Stimulated activated CD4-positive, alpha-beta T cell treated with anti-CD3 and anti-CD28 coated beads, Interleukin-12 subunit alpha, Interleukin-12 subunit beta, amount 100 ng/mL, for 4 hours (primary cell): ENCODE data around the gene ITGA3.

Experiments
- DNase-seq: peaks from one replicate; pipeline ENCODE4 v3.0.0-alpha.2; 2020

ITGA3 gene

DNA sequence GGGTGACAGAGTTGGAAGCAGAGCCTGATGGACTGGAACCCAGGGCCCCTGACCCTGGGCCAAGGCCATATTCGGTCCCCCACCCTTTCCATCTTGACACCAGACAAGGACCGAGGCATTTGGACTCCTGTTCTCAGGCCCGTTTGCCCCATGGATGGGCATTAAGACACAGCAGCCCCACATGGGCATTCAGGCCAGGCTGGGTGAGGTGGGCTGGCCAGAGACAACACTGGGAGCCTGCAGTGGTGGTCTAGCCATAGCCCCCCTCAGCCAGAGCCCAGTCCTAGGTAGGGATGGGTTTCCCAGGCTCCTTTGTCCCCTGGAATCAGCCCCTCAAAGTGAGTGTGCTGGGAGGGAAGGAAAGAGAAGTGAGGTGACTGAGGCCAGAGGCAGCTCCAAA lies 40.8 kb downstream of the ITGA3 start:
- no peak for DNase-seq

- no peak for DNase-seq
Observed at GRCh38 chr17:50097455-50097854, 41.5 kb downstream of the ITGA3 start.

- DNase-seq: no peak
Observed at GRCh38 chr17:50097926-50098325, 42.0 kb downstream of the ITGA3 start.

DNA sequence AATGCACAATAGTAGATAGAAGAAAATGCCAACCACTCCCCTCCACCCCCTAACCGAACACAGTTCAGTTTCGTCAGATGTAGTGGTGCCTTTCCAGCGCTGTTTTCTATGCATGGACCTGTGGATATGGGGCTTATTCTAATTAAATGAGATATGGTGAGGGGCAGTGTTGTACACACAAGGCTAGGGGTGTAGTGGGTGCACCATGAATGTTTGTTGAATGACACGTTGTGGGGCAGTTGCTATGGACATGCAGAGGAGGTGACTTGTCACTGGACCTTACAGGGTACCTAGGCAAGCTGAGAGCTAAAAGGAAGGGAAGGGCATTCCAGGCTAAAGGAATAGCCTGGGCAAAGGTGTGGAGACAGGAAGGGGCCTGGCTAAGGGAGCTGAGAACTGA lies 42.7 kb downstream of the ITGA3 start:
- DNase-seq: no peak

GRCh38 chr17:50099003-50099402 lies 43.1 kb downstream of the ITGA3 start:
- DNase-seq: no peak

GRCh38 chr17:50100480-50100883 lies 44.6 kb downstream of the ITGA3 start:
- no peak for DNase-seq

GRCh38 chr17:50100921-50101345 lies 45.0 kb downstream of the ITGA3 start:
- no peak for DNase-seq

DNA sequence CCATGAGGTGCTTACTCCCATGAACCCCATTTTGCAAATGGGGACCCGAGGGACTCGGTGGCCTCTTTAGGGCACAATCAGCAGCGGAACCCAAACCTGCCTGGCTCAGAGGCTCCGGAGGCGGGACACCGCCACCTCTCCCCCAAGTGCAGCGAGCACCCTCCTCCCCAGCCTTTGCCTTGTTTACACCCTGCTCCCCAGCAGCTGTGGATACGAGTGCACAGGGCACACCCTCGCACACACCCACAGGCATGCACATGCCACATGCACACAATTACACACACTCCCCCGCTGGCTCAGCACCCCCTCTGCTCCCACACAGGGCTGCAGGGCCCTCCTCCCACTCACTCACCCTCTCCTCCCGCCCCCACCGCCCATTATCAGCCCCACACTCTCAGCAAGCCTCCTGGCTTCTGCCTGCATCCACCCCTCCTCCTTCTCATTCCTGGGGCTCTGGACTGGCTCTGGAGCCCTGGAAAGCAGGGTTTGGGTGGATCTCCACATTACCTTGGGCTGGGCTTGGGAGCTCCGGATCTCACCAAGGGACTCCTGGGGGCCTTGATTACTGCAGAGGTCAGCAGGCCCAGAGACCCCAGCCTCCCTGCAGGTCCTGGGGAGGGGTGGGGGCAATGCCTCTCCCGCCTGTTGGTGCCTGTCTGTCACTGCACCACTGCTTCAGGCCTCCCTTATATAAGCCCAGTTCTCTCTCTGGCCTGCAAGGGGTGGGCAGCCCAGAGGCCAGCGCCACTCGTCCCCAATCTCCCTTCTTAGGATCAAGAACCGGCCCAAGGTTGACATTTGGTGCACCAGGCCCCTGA lies 45.6 kb downstream of the ITGA3 start:
- no peak for DNase-seq

DNA sequence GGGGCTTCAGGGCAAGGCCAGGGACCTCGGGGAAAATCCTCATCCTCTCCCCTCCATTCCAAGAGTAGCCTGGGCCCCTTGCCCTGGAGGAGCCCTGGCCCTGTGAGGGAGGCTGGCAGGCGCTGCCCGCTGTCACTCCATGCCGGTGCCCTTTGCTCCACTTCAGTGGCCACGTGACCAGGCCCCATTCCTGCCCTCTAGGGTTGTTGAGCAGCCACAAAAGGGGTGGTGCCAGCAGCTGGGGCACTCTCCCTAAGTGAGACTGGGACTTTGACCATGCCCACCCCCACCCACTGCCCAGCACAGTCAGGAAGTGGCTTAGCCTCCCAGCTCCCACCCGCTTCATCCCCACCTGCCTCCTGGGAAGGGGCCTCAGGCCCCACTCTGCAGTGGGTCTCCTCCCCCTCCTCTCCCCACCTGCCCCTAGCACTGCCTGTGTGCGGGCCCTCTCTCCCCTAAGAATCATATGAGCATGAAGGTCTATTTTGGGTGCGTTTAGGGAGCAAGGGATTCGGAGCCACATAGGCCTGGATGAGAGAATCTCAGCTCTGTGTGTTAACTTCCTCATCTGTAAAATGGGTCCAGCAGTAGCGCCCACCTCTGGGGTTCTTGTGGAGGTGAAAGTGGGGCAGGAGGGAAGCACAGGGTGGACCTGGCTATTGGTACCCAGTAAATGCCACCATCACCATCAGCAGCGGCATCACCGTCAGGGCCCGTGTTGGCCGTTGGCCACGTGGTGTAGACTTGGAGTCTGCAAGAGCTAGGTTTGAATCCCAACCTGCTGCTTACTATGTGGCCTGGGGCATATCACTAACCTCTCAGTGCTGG lies 46.5 kb downstream of the ITGA3 start:
- DNase-seq: no peak

GRCh38 chr17:50103252-50103651 lies 47.3 kb downstream of the ITGA3 start:
- DNase-seq: no peak

- no peak for DNase-seq
Observed at GRCh38 chr17:50103941-50104340, 48.0 kb downstream of the ITGA3 start.

- no peak for DNase-seq
Observed at GRCh38 chr17:50105811-50106210, 49.9 kb downstream of the ITGA3 start.

DNA sequence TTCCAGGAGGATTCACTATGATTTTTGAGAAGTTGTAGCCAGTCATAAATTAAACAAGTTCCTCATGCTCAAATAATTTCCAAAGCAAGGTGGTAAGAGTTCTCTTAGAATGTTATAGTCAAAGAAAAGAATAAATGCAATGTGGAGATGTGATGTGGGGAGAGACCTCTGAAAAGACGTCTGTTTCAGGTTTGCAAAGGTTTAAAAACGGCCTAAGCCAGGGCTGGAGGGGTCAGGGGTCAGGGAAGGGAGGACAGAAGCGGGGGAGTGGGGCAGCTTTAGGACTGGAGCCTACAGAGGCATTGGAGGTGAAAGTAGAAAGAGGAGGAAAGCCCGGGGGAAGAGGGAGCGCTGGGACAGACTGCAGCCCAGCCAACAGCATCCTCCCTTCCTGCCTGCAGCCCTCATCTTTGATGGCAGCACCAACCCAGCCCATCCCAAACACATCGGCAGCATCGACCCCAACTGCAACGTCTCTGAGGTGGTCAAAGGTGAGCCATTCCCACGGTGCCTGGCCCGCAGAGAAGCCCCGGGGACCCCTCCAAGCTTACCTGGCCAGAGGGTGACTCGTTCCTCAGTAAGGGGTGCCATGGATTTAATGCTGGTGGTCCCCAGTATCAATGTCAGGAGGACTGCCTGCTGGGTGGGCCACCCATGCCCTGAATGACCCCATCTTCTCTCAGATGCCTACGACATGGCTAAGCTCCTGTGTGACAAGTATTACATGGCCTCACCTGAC lies 50.7 kb downstream of the ITGA3 start:
- DNase-seq: no peak

DNA sequence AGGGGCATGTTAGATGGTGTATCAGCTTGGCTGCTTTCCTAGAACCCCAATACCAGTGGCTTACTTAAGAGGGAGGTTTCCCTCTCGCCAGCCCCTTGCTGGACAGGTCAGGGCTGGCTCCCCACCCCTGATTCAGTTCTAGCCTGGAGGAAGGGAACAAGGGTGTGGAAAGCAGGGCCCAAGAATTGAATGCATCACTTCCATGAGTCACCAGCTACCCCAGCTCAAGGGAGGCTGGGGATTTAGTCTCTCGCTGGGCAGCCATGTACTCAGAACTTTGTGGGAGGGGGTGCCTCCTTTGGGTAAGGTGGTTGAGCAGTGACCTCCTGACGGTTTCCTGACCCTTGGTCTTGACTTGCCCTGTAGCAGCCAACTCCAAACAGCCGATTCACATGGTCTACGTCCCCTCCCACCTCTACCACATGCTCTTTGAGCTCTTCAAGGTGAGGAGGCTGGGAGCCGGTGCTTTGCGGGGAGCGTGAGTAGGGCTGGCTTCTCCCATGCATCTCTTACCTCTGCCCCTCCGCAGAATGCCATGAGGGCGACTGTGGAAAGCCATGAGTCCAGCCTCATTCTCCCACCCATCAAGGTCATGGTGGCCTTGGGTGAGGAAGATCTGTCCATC lies 52.0 kb downstream of the ITGA3 start:
- DNase-seq: no peak

DNA sequence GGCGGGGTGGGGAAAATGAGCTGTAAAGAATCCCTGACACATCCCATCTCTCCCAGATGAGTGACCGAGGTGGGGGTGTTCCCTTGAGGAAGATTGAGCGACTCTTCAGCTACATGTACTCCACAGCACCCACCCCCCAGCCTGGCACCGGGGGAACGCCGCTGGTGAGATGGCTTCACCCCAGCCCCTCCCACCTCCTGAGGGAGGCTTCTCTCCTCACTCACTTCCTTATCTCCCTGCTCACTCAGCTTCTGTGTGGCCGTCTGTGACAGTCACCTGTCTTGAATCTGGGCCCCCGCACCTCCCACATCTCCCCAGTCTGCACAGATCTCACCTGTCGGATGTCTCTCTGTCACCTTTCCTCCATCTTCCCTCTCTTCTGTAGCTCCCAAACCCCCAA lies 52.6 kb downstream of the ITGA3 start:
- no peak for DNase-seq

DNA sequence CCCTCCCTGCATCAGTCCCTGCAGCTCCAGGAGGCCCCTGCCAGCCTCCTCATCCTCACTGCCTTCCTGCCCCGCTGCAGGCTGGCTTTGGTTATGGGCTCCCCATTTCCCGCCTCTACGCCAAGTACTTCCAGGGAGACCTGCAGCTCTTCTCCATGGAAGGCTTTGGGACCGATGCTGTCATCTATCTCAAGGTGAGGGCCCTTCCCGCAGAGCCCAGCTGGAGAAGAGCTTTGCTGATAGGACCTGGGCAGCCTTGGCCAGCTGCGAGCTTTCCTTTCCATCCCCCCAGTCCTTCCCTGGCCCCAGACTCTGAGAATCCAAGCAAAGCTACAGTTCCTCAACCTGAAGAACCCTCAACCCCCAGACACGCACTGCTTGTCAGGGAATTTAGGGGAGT lies 53.3 kb downstream of the ITGA3 start:
- DNase-seq: no peak

DNA sequence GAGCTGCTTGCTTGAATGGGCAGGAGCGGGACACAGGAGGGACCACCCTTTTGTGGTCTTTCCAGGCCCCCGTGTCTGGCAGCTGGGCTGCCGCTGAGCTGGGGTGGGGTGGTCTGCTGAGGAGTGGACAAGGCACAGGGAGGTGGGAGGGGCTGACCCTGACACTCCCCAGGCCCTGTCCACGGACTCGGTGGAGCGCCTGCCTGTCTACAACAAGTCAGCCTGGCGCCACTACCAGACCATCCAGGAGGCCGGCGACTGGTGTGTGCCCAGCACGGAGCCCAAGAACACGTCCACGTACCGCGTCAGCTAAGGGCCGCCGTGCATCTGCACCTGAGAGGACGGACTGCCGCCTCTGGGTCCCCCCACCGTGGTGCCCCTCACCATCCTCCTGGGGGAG lies 53.9 kb downstream of the ITGA3 start:
- no peak for DNase-seq

GRCh38 chr17:50110591-50111349 lies 54.9 kb downstream of the ITGA3 start:
- DNase-seq: no peak

- DNase-seq: no peak
Observed at GRCh38 chr17:50111673-50112655, 56.1 kb downstream of the ITGA3 start.

DNA sequence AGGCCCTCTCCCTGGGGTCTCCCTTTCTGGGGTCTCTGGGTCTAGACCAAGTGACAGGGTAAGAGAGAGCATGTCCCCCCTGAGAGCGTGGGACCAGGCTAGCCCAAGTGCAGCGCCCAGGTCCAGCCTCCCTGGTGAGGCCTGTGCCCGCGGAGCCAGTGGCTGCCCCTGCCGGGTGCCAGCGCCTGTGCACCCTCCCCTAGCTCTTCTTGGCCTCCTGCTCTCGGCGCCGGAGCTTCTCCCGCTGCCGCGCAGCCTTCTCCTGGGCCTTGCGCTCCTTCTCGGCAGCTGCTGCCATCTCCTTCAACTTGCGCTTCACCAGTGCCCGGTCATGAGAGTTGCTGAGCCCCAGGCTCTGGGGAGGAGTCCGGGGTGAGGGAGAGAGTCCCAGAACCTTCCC lies 56.8 kb downstream of the ITGA3 start:
- DNase-seq: no peak
